Testis (tissue), 2 donors: ENCODE results near the gene THADA.

Source experiments
- CTCF ChIP-seq, 3 experiments: fragments of 450-650 bp in 2 of 3; fragments of 200-600 bp in 1 of 3; sonication (generic) in 1 of 3; IDR thresholded peaks; one replicate each; pipeline ENCODE4 v1.5.1; 2016 to 2019; ENCODE audit warnings: antibody characterized with exemption in 3 of 3, mild to moderate bottlenecking in 2 of 3, moderate library complexity in 1 of 3
- POLR2A ChIP-seq: fragments of 450-650 bp; IDR thresholded peaks from one replicate; pipeline ENCODE4 v1.6.1; 2017; ENCODE audit warnings: antibody characterized with exemption, mild to moderate bottlenecking, moderate library complexity

- TF ChIP-seq CTCF (IDR thresholded peaks at IDR 0.05) (no peak), POLR2A (no peak)
These were observed 68.8 kb downstream of the THADA start for GRCh38 chr2:43526994-43527393.
